HepG2 (cell line): ENCODE measurements around the gene C20orf96. TPM values are rescaled to one million over a fixed set of nuclear protein-coding genes. Genes with fewer than 3 reads are reported as not detected.

Experiments used
- CENPX ChIP-seq: sonication (generic); formaldehyde crosslinking; IDR thresholded peaks from 2 replicates; pipeline ENCODE4 v1.9.0; 2021; ENCODE audit warnings: mild to moderate bottlenecking, missing genetic modification reagents, moderate library complexity
- HNRNPK ChIP-seq: fragments of 200-400 bp; formaldehyde crosslinking; IDR thresholded peaks from 2 replicates; pipeline ENCODE4 v1.6.1; 2018; ENCODE audit warnings: low read length, low read depth, moderate library complexity, mild to moderate bottlenecking; ENCODE audit not compliant: poor library complexity, severe bottlenecking
- HOXA7 ChIP-seq: sonication (generic); formaldehyde crosslinking; IDR thresholded peaks from 2 replicates; pipeline ENCODE4 v1.8.1; 2022; ENCODE audit warnings: mild to moderate bottlenecking, missing genetic modification reagents, moderate library complexity
- NFKBIZ ChIP-seq: IDR thresholded peaks from 2 replicates; pipeline ENCODE4 v1.6.1; 2018; ENCODE audit warnings: missing genetic modification reagents, missing compliant biosample characterization
- NFRKB ChIP-seq: fragments of 450-650 bp; IDR thresholded peaks from 2 replicates; pipeline ENCODE4 v1.6.1; 2017
- POLR2AphosphoS2 ChIP-seq: IDR thresholded peaks from 2 replicates; pipeline ENCODE4 v1.6.1; 2011; ENCODE audit warnings: low read depth, low read length, improper control_type of control experiment
- PPARG ChIP-seq: conservative IDR thresholded peaks from 2 replicates; pipeline ENCODE4 v1.6.1; 2016; ENCODE audit warnings: missing biosample characterization, missing genetic modification reagents
- PRDM10 ChIP-seq: sonication (generic); formaldehyde crosslinking; IDR thresholded peaks from 2 replicates; pipeline ENCODE4 v1.4.0; 2020; ENCODE audit warnings: low read depth, missing genetic modification reagents
- RBM22 ChIP-seq: fragments of 200-400 bp; formaldehyde crosslinking; optimal IDR thresholded peaks from 2 replicates; pipeline ENCODE3; 2017; ENCODE audit warnings: mild to moderate bottlenecking, low read length, moderate library complexity
- WIZ ChIP-seq: sonication (generic); formaldehyde crosslinking; IDR thresholded peaks from 2 replicates; pipeline ENCODE4 v1.5.1; 2020; ENCODE audit warnings: mild to moderate bottlenecking, missing genetic modification reagents
- ZMYM3 ChIP-seq: sonication (generic); formaldehyde crosslinking; IDR thresholded peaks from 2 replicates; pipeline ENCODE4 v1.5.1; 2020; ENCODE audit warnings: mild to moderate bottlenecking, missing genetic modification reagents
- ZNF225 ChIP-seq: sonication (generic); formaldehyde crosslinking; IDR thresholded peaks from 2 replicates; pipeline ENCODE4 v1.4.0; 2020; ENCODE audit warnings: mild to moderate bottlenecking, missing genetic modification reagents
- ZNF232 ChIP-seq: sonication (generic); formaldehyde crosslinking; IDR thresholded peaks from 2 replicates; pipeline ENCODE4 v1.4.0; 2020; ENCODE audit warnings: missing genetic modification reagents, borderline replicate concordance
- ZNF326 ChIP-seq: sonication (generic); formaldehyde crosslinking; IDR thresholded peaks from 2 replicates; pipeline ENCODE4 v1.4.0; 2020; ENCODE audit warnings: missing genetic modification reagents, borderline replicate concordance
- ZNF614 ChIP-seq: IDR thresholded peaks from 2 replicates; pipeline ENCODE4 v1.6.1; 2018; ENCODE audit warnings: missing biosample characterization, missing genetic modification reagents, inconsistent platforms, borderline replicate concordance
- ZNF709 ChIP-seq: sonication (generic); formaldehyde crosslinking; IDR thresholded peaks from 2 replicates; pipeline ENCODE4 v1.5.0; 2020; ENCODE audit warnings: mild to moderate bottlenecking, missing genetic modification reagents
- polyA plus RNA-seq, 8 experiments: library from polyadenylated mRNA; depleted of rRNA in 3 of 8; stranded (reverse) in 7 of 8; unstranded in 1 of 8; fragments of >200 nt; fragmentation: Illumina TruSeq in 4 of 8; extraction: Trizol in 4 of 8; gene quantifications; 2 replicates each; pipeline versions ENCODE4 v1.2.1 to v1.2.3, GENCODE V29; 2011 to 2016; ENCODE audit warnings: low read depth in 4 of 8, missing spikeins in 1 of 8, mixed read lengths in 1 of 8; ENCODE audit not compliant: insufficient read depth in 1 of 8
- total RNA-seq, 5 experiments: library from RNA; depleted of rRNA; stranded (reverse); fragments of >200 nt; fragmentation: Illumina TruSeq; extraction: Trizol; gene quantifications; 2 replicates each; pipeline ENCODE4 v1.2.3, GENCODE V29; 2016; ENCODE audit warnings: low read depth in 1 of 5
- TF ChIP-seq, protein P1 (sequence below): sonication (generic); formaldehyde crosslinking; IDR thresholded peaks from 2 replicates; pipeline ENCODE4 v1.5.1; 2020; ENCODE audit warnings: missing genetic modification reagents, mild to moderate bottlenecking, borderline replicate concordance
- TF ChIP-seq, protein P2 (sequence below): sonication (generic); formaldehyde crosslinking; IDR thresholded peaks from 2 replicates; pipeline ENCODE4 v1.5.0; 2020; ENCODE audit warnings: missing genetic modification reagents
- TF ChIP-seq, protein P3 (sequence below): sonication (generic); formaldehyde crosslinking; IDR thresholded peaks from 2 replicates; pipeline ENCODE4 v1.4.0; 2020; ENCODE audit warnings: missing genetic modification reagents
- TF ChIP-seq, protein P4 (sequence below): sonication (generic); formaldehyde crosslinking; IDR thresholded peaks from 2 replicates; pipeline ENCODE4 v1.4.0; 2020; ENCODE audit warnings: mild to moderate bottlenecking, missing genetic modification reagents

Gene C20orf96
- total and polyA plus RNA-seq, 2 of the 13 experiments (the other 11 are each of a cell fraction or from before 2014, with no cell fraction given), result 3.8 to 20.6 TPM

- peak; percentile 65; the same call in 1 of the 2 replicates for TF ChIP-seq PRDM10 (CRISPR knock-in tag)
- peak; percentile 99 for TF ChIP-seq HNRNPK
- TF ChIP-seq, protein P1, sequence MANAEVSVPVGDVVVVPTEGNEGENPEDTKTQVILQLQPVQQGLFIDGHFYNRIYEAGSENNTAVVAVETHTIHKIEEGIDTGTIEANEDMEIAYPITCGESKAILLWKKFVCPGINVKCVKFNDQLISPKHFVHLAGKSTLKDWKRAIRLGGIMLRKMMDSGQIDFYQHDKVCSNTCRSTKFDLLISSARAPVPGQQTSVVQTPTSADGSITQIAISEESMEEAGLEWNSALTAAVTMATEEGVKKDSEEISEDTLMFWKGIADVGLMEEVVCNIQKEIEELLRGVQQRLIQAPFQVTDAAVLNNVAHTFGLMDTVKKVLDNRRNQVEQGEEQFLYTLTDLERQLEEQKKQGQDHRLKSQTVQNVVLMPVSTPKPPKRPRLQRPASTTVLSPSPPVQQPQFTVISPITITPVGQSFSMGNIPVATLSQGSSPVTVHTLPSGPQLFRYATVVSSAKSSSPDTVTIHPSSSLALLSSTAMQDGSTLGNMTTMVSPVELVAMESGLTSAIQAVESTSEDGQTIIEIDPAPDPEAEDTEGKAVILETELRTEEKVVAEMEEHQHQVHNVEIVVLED (CRISPR knock-in tag), result peak; percentile 83
- no peak for TF ChIP-seq NFRKB
- no peak for TF ChIP-seq CENPX (CRISPR knock-in tag)
- TF ChIP-seq ZMYM3 (CRISPR knock-in tag), result no peak
- no peak for TF ChIP-seq ZNF232 (CRISPR knock-in tag)
- TF ChIP-seq ZNF225 (CRISPR knock-in tag), result peak; percentile 68; the same call in 1 of the 2 replicates
- TF ChIP-seq, protein P2, sequence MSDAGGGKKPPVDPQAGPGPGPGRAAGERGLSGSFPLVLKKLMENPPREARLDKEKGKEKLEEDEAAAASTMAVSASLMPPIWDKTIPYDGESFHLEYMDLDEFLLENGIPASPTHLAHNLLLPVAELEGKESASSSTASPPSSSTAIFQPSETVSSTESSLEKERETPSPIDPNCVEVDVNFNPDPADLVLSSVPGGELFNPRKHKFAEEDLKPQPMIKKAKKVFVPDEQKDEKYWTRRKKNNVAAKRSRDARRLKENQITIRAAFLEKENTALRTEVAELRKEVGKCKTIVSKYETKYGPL (CRISPR knock-in tag), result no peak
- no peak for TF ChIP-seq ZNF326 (CRISPR knock-in tag)
- no peak for TF ChIP-seq HOXA7
- peak; percentile 32; the same call in 1 of the 2 replicates for TF ChIP-seq POLR2AphosphoS2
- no peak for TF ChIP-seq WIZ
- TF ChIP-seq, protein P3, sequence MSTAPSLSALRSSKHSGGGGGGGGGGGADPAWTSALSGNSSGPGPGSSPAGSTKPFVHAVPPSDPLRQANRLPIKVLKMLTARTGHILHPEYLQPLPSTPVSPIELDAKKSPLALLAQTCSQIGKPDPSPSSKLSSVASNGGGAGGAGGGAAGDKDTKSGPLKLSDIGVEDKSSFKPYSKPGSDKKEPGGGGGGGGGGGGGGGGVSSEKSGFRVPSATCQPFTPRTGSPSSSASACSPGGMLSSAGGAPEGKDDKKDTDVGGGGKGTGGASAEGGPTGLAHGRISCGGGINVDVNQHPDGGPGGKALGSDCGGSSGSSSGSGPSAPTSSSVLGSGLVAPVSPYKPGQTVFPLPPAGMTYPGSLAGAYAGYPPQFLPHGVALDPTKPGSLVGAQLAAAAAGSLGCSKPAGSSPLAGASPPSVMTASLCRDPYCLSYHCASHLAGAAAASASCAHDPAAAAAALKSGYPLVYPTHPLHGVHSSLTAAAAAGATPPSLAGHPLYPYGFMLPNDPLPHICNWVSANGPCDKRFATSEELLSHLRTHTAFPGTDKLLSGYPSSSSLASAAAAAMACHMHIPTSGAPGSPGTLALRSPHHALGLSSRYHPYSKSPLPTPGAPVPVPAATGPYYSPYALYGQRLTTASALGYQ (CRISPR knock-in tag), result no peak
- TF ChIP-seq NFKBIZ (CRISPR knock-in tag), result no peak
- 0 out of 2 replicates have a peak, but pooled peaks have one; percentile 43 for TF ChIP-seq PPARG (CRISPR knock-in tag)
- peak; percentile 95 for TF ChIP-seq RBM22
- TF ChIP-seq, protein P4, sequence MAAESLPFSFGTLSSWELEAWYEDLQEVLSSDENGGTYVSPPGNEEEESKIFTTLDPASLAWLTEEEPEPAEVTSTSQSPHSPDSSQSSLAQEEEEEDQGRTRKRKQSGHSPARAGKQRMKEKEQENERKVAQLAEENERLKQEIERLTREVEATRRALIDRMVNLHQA (CRISPR knock-in tag), result no peak
- TF ChIP-seq ZNF614 (CRISPR knock-in tag), result no peak; the same call in 1 of the 2 replicates
- TF ChIP-seq ZNF709, result 0 out of 2 replicates have a peak, but pooled peaks have one; percentile 73
Measured at GRCh38 chr20:327186-328026, 36.9 kb upstream of the C20orf96 start (continued).
